Measurements from ENCODE around the gene CCNY. TPM values are rescaled to one million over a fixed set of nuclear protein-coding genes. Genes with fewer than 3 reads are reported as not detected.

Gene CCNY
- total RNA-seq, 1 experiment from 2014 or later: 62.2 TPM

DNA sequence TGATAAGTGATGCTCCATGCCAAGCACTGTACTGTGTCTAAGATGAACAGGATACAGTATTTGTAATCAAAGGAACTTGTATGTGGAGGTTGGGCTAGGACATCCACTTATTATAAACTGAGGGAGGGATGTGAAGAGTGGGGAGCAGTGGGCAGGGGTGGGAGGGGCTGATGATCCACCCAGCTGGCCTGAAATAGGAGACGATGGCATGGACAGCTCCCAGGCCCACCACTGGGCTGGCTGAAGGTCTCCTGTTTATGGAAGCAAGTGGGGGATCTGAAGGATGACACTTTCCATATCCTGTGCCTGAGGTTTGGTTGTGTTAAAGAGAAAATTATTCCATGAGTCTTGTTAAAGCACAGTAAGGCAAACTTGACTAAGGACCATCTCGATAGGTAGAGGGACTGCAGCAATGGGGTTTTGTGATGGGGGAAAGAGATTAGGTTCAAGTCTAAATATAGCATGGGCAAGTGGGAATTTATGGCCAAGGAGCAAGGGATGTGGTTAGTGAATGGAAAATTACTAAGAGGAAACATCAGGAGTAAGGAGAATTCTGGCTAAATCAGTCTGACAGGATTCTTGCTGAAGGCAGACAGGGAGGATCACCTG lies 124.6 kb downstream of the CCNY start:
- ATAC-seq: no peak

GRCh38 chr10:35462491-35462934 lies 126.2 kb downstream of the CCNY start:
- DNase-seq (ENCODE audit: low read depth, low spot score) (no peak), ATAC-seq (no peak)
- ChIA-PET CTCF (no interaction called here), RAD21 (ENCODE audit: low non-redundant PET in 1 of 2, low total read pairs in 2 of 2, uncharacterized antibody in 2 of 2, unreplicated experiment in 2 of 2) (no interaction called here), POLR2A (no interaction called here)
- no peak overlapping the region for H3K4me3 ChIP-seq (replicated peaks in 1 of 2; ENCODE audit: low read depth in 1 of 2, low read length in 2 of 2)
- H3K79me2 ChIP-seq (ENCODE audit: insufficient read depth, low read length): peaks cover 79% of the 10 kb centered on the region
- no TSS peak for BruUV-seq (replicated peaks)
- intact Hi-C loops (cut with micrococcal nuclease): no loop called here
- no peak overlapping the region for H2AFZ ChIP-seq (ENCODE audit: low read depth, low read length, poor library complexity, severe bottlenecking)
- no peak overlapping the region for H3K9ac ChIP-seq (ENCODE audit: low read length)
- H3K36me3 ChIP-seq (ENCODE audit: control insufficient read depth in 1 of 2, insufficient read depth in 2 of 2, low read length in 2 of 2): no peaks in the 10 kb centered on the region
- H3K9me3 ChIP-seq (ENCODE audit: control insufficient read depth in 1 of 2, insufficient read depth in 1 of 2, low read depth in 1 of 2, low read length in 2 of 2): no peaks in the 10 kb centered on the region
- no peak overlapping the region for H3K4me2 ChIP-seq (ENCODE audit: low read length)
- H3K27ac ChIP-seq (ENCODE audit: low read depth, low read length): no peak overlapping the region
- H3K4me1 ChIP-seq (ENCODE audit: control insufficient read depth in 1 of 2, insufficient read depth in 2 of 2, low read length in 2 of 2): peaks cover 13 to 14% of the 10 kb centered on the region in 2 experiments; a peak in 3 of 4 replicates
- H3K9me2 ChIP-seq (ENCODE audit: insufficient read depth): no peaks in the 10 kb centered on the region
- no peaks in the 10 kb centered on the region for H3K27me3 ChIP-seq (ENCODE audit: insufficient read depth, low read length)
- H4K20me1 ChIP-seq (ENCODE audit: insufficient read depth): peaks cover 5% of the 10 kb centered on the region; the same call in 1 of the 2 replicates
- TF ChIP-seq ZFX (IDR thresholded peaks at IDR 0.05): no peak
- no peak for TF ChIP-seq CEBPB (IDR thresholded peaks at IDR 0.05; ENCODE audit: low read depth)
- TF ChIP-seq, protein P1, sequence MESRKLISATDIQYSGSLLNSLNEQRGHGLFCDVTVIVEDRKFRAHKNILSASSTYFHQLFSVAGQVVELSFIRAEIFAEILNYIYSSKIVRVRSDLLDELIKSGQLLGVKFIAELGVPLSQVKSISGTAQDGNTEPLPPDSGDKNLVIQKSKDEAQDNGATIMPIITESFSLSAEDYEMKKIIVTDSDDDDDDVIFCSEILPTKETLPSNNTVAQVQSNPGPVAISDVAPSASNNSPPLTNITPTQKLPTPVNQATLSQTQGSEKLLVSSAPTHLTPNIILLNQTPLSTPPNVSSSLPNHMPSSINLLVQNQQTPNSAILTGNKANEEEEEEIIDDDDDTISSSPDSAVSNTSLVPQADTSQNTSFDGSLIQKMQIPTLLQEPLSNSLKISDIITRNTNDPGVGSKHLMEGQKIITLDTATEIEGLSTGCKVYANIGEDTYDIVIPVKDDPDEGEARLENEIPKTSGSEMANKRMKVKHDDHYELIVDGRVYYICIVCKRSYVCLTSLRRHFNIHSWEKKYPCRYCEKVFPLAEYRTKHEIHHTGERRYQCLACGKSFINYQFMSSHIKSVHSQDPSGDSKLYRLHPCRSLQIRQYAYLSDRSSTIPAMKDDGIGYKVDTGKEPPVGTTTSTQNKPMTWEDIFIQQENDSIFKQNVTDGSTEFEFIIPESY (IDR thresholded peaks at IDR 0.05; ENCODE audit: extremely low read depth, insufficient replicate concordance, low read length): no peak
- no peak for TF ChIP-seq POLR2A (IDR thresholded peaks at IDR 0.05; ENCODE audit: borderline replicate concordance, extremely low read depth, insufficient read depth, insufficient read length)
- no peak for TF ChIP-seq ZNF274 (IDR thresholded peaks at IDR 0.05; ENCODE audit: low read depth, low read length)
- no peak for TF ChIP-seq YY1 (IDR thresholded peaks at IDR 0.05; ENCODE audit: extremely low read depth, insufficient replicate concordance, low read depth, low read length)
- TF ChIP-seq TCF7L2 (IDR thresholded peaks at IDR 0.05; ENCODE audit: borderline replicate concordance, extremely low read depth, insufficient read depth, insufficient read length): no peak
- TF ChIP-seq ELF1 (IDR thresholded peaks at IDR 0.05; ENCODE audit: borderline replicate concordance, low read depth): no peak
- TF ChIP-seq ATF3 (IDR thresholded peaks at IDR 0.05): no peak
- TF ChIP-seq CBX3 (IDR thresholded peaks at IDR 0.05; ENCODE audit: low read depth): no peak
- no peak for TF ChIP-seq JUND (IDR thresholded peaks at IDR 0.05)
- no peak for TF ChIP-seq EGR1 (IDR thresholded peaks at IDR 0.05; ENCODE audit: low read depth)
- TF ChIP-seq, protein P2, sequence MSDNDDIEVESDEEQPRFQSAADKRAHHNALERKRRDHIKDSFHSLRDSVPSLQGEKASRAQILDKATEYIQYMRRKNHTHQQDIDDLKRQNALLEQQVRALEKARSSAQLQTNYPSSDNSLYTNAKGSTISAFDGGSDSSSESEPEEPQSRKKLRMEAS (IDR thresholded peaks at IDR 0.05): no peak
- TF ChIP-seq, protein P3, sequence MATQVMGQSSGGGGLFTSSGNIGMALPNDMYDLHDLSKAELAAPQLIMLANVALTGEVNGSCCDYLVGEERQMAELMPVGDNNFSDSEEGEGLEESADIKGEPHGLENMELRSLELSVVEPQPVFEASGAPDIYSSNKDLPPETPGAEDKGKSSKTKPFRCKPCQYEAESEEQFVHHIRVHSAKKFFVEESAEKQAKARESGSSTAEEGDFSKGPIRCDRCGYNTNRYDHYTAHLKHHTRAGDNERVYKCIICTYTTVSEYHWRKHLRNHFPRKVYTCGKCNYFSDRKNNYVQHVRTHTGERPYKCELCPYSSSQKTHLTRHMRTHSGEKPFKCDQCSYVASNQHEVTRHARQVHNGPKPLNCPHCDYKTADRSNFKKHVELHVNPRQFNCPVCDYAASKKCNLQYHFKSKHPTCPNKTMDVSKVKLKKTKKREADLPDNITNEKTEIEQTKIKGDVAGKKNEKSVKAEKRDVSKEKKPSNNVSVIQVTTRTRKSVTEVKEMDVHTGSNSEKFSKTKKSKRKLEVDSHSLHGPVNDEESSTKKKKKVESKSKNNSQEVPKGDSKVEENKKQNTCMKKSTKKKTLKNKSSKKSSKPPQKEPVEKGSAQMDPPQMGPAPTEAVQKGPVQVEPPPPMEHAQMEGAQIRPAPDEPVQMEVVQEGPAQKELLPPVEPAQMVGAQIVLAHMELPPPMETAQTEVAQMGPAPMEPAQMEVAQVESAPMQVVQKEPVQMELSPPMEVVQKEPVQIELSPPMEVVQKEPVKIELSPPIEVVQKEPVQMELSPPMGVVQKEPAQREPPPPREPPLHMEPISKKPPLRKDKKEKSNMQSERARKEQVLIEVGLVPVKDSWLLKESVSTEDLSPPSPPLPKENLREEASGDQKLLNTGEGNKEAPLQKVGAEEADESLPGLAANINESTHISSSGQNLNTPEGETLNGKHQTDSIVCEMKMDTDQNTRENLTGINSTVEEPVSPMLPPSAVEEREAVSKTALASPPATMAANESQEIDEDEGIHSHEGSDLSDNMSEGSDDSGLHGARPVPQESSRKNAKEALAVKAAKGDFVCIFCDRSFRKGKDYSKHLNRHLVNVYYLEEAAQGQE (IDR thresholded peaks at IDR 0.05; ENCODE audit: low read depth): no peak

More for the DNA sequence above, 124.6 kb downstream of the CCNY start:
- no peaks in the 10 kb centered on the region for H3K9me3 ChIP-seq (ENCODE audit: control insufficient read depth in 1 of 2, insufficient read depth in 1 of 2, low read depth in 1 of 2, low read length in 2 of 2)
- no peak overlapping the region for H3K4me3 ChIP-seq (replicated peaks in 1 of 2; ENCODE audit: low read depth in 1 of 2, low read length in 2 of 2)
- ChIA-PET RAD21 (ENCODE audit: low non-redundant PET in 1 of 2, low total read pairs in 2 of 2, uncharacterized antibody in 2 of 2, unreplicated experiment in 2 of 2) (no interaction called here), CTCF (no interaction called here), POLR2A (no interaction called here)
- H3K9ac ChIP-seq (ENCODE audit: low read length): no peak overlapping the region
- H3K79me2 ChIP-seq (ENCODE audit: insufficient read depth, low read length): peaks cover 77% of the 10 kb centered on the region
- H2AFZ ChIP-seq (ENCODE audit: low read depth, low read length, poor library complexity, severe bottlenecking): no peak overlapping the region
- no TSS peak for BruUV-seq (replicated peaks)
- H3K9me2 ChIP-seq (ENCODE audit: insufficient read depth): no peaks in the 10 kb centered on the region
- intact Hi-C loops (cut with micrococcal nuclease): no loop called here
- no peak overlapping the region for H3K27ac ChIP-seq (ENCODE audit: low read depth, low read length)
- H3K4me1 ChIP-seq (ENCODE audit: control insufficient read depth in 1 of 2, insufficient read depth in 2 of 2, low read length in 2 of 2): peaks cover 13 to 14% of the 10 kb centered on the region in 2 experiments; a peak in 3 of 4 replicates
- no peak for DNase-seq (ENCODE audit: low read depth, low spot score)
- H3K36me3 ChIP-seq (ENCODE audit: control insufficient read depth in 1 of 2, insufficient read depth in 2 of 2, low read length in 2 of 2): no peaks in the 10 kb centered on the region
- no peaks in the 10 kb centered on the region for H3K27me3 ChIP-seq (ENCODE audit: insufficient read depth, low read length)
- peak overlapping the region; percentile 41 for H3K4me2 ChIP-seq (ENCODE audit: low read length)
- peaks cover 5% of the 10 kb centered on the region; the same call in 1 of the 2 replicates for H4K20me1 ChIP-seq (ENCODE audit: insufficient read depth)
- no peak for TF ChIP-seq POLR2AphosphoS5 (IDR thresholded peaks at IDR 0.05; ENCODE audit: low read depth, low read length)
- TF ChIP-seq SP1 (IDR thresholded peaks at IDR 0.05; ENCODE audit: low read depth): peak; percentile 35; the same call in 1 of the 2 replicates

Data from HCT116 (cell line).